NCI-H2107 (cell line): ENCODE data around the gene SPPL2A.
A peak's percentile ranks its signal among the peaks of the same experiment; 100 is the strongest.
"Not testable (repeated sequence)": the region's sequence is repeated elsewhere in the genome, so short reads cannot be mapped to it uniquely, and the experiment has no call there.

Experiments used
- DNase-seq: peaks from one replicate; lab custom pipeline; 2025; lab: John Stamatoyannopoulos, UW

Gene SPPL2A, protein sequence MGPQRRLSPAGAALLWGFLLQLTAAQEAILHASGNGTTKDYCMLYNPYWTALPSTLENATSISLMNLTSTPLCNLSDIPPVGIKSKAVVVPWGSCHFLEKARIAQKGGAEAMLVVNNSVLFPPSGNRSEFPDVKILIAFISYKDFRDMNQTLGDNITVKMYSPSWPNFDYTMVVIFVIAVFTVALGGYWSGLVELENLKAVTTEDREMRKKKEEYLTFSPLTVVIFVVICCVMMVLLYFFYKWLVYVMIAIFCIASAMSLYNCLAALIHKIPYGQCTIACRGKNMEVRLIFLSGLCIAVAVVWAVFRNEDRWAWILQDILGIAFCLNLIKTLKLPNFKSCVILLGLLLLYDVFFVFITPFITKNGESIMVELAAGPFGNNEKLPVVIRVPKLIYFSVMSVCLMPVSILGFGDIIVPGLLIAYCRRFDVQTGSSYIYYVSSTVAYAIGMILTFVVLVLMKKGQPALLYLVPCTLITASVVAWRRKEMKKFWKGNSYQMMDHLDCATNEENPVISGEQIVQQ

DNA sequence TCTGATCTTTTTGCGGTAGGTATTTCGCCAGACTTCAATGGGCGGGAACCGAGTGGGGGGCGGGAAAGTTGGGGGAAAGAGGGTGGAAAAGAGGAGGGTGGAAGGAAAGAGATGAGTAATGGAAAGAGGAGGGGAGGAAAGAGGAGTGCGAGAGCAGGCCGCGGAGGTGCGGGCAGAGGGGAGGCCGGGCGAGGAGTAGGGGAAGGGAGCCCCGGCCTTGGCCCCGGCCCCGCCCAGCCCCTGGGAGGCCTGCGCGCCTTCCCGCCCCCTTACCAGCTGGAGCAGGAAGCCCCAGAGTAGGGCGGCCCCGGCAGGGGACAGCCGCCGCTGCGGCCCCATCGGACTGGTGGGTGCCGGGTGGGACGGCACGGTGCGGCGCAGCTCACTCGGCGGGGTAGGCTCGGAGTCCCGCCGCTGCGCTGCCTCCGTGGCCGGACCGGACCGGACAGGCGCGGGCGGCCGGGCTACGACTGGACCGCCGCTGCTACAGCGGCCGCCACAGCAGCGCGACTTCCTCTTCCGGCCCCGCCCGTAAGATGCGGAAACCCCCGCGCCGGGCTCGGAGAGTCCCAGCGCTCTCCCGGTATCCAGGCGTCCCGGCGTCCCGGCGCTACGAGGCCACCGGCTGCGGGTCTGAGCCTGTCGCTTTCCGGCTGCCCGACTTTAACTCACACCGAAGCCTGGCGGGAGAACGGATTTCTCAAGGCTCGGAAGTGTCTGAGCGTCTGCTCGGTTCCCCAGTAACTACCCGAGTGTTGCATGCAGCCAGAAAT, at the start of gene SPPL2A:
Gene SPPL2A (minus strand): TSS at position 512 of the 773 bp plus-strand sequence. CDS start 173 bp downstream, at position 339.
- peak; percentile 5 for DNase-seq

DNA sequence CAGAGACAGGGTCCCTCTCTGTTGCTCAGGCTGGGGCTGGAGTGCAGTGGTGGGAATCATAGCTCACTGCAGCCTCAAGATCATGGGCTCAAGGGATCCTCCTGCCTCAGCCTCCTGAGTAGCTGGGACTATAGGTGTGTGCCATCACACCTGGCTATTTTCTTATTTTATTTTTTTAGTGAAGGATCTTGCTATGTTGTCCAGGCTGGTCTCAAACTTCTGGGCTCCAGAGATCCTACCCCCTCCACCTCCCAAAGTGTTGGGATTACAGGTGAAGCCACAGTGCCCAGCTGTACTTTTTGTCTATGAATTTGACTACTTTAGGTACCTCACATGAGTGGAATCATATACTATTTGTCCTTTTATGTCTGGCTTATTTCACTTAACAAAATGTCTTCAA, 49.1 kb upstream of the SPPL2A start:
- no peak for DNase-seq

DNA sequence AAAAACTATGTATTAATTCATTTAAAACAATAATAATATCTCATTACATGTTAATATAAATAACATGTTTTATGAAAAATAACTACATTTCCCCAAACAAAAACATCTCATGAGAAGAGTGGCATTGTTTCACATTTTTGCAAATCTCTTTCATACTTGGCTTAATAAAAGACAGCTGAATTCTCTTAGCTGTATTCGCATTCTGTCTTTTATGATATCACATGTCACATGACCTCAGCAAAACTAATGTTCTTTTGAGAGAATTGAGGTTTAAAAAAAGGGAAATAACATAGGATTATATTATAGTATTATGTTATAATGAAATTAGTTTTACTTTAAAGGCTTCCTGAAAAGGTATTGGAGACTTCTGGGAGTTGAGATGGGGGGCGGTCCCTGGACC, 48.4 kb upstream of the SPPL2A start:
- no peak for DNase-seq

DNA sequence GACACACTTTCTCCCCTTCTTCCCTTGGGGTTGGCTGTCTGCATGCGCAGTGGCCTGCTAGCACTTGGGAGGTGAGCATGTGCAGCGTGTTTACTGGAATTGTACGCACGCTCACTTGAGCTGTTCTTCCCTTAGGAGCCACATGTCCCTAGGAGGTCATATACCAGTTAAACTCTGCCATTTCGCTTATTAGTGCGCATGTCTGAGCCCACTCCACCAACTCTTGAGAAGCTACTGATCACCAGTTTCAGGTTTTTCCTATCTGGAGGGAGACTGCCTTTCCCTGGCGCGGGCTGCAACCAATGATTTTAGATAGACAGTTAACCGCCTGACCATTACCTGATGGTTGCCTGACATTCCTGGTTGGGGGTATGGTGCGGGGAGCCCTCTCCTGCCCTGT, 47.6 kb upstream of the SPPL2A start:
- no peak for DNase-seq

DNA sequence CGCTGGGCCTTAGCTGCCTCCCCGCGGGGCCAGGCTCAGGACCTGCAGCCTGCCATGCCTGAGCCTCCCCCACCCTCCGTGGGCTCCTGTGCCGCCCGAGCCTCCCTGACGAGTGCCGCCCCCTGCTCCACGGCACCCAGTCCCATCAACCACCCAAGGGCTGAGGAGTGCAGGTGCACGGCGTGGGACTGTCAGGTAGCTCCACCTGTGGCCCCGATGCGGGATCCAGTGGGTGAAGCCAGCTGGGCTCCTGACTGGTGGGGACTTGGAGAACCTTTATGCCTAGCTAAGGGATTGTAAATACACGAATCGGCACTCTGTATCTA, 46.6 kb upstream of the SPPL2A start:
- DNase-seq: not testable (repeated sequence)

DNA sequence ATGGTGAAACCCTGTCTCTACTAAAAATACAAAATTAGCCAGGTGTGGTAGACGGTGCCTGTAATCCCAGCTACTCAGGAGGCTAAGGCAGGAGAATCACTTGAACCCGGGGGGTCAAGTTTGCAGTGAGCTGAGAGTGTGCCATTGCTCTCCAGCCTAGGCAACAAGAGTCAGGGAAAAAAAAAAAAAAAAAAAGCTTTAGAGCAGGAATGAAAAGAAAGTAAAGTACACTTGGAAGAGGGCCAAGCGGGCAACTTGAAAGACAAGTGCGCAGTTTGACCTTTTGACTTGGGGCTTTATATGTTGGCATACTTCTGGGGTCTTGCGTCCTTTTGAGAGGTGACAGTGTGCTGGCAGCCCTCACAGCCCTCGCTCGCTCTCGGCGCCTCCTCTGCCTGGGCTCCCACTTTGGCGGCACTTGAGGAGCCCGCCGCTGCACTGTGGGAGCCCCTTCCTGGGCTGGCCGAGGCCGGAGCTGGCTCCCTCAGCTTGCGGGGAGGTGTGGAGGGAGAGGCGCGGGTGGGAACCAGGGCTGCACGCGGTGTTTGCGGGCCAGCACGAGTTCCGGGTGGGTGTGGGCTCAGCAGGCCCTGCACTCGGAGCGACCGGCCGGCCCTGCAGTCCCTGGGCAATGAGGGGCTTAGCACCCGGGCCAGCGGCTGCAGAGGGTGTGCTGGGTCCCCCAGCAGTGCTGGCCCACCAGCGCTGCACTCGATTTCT, 46.1 kb upstream of the SPPL2A start:
- DNase-seq: not testable (repeated sequence)

DNA sequence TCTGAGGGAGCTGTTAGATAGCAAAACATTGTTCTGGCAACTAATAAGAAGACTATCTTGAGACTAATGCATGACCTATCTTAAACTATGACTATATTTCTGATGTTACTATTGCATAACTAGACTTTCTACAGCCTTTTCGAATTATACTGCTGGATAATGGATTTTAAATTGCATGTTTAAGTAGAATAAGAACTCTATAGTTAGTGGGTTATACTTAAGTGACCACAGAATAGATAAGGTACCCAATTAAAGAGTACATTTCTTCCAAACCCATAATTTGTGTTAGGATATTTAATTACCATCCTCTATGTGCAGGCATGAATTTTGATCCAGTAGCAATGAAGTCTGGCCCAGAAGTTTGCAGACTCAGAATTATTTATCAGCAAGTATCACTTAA, 44.6 kb upstream of the SPPL2A start:
- DNase-seq: no peak

DNA sequence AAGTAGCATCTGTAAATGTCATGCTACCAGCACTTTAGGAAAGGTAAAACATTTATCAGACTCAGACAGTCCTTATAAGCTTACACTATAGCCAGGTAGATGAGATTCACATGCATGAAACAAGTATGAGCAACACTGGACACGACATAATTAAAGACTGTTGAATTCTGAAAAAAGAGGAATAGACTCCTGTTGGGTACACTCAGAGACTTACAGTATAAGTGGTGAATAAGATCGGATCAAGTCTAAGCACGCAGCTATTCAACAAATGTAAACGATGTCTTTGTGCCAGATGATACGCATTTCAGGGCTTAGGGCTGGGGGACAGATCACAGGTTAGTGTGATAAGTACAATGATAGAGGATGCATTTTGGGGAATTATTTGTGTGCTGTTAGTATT, 43.2 kb upstream of the SPPL2A start:
- no peak for DNase-seq

DNA sequence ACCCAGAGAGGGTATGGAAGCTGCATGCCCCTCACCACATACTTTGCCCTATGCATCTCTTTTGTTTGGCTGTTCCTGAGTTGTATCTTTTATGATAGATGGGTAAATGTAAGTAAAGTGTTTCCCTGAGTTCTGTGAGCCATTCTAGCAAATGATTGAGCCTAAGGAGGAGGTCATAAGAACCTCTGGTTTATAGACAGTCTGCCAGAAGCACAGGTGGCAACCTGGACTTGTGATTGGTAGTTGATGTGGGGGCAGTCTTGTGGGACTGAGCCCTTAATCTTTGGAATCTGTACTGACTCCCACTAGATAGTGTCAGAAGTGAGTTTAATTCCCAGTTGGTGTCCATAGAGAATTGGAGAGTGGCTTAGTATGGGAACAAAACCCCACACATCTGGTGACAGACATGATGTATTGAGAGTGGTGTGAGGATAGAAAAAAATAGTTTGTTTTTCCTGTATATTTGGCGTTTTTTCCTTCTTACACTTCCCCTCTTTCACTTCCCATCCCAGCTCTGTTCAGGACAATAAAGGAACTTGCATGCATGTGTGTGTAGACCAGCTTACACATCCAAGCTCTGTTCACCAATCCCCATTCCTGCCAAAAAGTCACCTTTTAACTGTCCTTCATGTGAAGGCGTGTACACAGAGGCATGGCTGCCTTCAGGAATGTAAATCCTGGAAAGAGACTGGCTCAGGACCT, 38.1 kb upstream of the SPPL2A start:
- no peak for DNase-seq

DNA sequence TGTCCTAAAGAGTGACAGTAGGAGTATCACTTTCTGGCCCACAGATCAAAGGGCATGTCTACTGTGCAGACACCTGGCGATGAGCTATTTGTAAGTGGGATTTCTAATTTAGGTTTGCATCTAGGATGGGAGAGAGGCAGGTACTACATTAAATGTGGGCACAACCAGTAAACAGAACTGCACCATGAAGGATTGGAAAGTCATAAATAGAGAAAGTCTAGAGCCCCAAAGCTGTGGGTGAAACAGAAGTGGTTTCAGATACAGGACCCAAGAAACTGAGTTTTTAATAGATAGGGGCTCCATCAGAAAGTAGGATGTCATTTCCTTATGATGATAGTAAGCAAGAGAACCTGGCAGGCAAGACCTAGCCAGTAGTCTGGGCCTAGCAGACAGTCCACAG, 35.2 kb upstream of the SPPL2A start:
- no peak for DNase-seq

DNA sequence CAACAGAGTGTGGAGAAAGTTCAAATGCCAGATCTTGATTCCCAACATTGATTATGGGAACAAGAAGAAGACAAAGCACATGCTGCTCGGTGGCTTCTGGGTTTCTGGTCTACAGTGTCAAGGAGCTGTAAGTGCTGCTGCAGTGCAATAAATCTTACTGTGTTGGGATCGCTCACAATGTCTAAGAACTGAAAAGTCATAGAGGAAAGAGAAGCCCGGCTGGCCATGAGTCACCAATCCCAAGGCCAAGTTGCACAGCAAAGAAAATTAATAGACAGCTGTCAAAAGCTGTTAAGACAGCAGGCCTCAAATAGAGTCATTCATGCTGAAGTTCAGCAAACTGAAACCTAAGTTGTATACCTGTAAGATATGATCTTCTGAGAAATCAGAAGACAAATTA, 33.2 kb upstream of the SPPL2A start:
- no peak for DNase-seq

DNA sequence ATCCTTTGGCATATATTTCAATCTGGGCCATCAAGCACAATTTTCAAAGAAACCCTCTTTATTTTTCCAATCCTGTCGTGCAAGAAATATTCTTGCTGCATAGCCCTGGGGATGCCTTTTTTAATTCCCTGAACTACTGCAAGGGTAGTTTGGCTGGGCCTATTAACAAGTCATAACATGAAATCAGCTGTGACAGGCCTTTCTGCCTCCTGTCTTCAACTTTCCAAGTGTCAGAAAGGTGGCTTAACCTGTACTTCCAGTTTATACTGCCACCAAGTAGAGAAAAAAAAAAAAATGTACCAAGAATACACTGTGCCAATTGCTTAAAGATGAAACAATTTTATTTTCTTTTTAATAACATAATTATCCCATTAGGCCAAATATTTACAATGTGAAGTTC, 32.4 kb upstream of the SPPL2A start:
- no peak for DNase-seq

DNA sequence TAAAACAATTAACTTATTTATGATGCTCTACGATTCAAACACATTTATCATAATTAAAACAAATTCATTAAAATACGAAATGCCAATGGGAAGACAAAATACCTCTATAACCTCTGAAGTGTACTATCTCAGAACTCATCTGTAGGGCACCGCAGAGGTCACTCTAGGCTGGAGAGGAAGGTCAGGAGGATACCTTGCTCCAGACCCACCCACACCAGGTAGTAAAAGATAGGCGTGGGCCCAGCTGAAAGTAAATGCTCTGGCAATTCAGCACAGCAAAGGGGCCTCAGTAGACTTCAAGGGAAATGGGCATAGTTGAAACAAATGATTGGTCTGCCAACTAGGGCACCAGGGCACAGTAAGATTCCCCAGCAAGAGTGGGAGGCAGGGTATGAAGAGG, 26.0 kb upstream of the SPPL2A start:
- DNase-seq: no peak

DNA sequence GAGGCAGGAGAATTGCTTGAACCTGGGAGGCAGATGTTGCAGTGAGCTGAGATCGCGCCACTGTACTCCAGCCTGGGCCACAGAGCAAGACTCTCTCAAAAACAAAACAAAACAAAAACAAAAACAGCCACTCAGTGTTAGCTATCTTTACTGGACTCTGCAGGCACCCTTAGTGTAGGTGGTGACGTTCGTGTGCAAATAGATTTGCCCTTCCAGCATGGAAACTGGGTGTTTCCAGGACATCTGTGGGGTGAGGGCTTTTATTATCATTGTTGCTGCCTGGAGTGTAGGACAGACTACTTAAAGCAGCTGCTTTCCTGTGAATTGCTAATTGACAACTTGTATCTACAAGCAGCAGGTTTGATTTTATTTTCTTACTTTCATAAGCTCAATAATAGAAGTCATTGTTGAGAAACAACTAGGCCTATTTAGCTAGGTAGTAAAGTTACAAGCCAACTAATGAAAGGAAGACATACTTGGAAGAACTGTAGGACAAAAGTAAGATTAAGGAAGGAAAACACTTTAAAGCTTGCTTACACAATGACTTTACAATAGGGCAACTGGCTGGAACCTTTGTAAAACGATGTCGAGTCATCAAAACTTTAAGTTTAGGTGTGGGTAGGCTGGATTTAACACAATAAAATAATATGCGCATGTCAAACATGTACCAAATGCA, 25.4 kb upstream of the SPPL2A start:
- no peak for DNase-seq

DNA sequence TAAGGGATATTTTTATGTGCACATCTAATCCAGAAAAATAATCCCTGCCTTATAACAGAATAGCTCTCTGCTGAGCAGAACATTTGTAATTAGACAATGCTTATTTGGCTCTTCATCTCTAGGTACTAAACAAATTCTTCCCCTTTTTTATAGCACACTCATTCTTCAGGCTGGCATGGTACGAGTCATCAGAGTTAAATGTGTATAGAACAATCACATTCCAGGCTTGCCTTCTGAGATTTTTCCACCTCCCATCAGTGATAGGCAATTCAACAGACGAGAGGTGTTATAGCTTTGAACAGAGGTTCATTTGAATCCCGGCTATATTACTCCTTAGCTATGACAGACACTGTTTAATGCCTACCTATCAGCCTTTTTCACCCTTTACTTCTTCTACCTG, 21.4 kb upstream of the SPPL2A start:
- DNase-seq: no peak

DNA sequence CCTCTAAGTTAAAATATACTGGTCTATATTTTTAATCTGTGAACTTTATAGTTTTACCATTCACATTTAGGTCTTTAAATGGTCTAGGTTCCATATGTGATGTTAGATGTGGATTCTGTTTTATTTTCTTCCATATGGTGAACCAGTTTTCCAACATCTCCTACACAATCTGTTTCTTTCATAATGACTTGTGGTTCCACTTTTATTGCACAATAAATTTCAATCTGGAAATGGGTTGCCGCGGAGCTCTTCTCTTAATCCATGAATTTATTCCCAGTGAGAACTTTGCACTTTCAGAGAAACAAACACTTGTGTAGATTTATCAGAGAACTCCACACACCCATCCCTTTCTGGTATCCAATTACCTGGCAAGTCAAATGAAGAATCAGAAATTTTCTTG, 20.9 kb upstream of the SPPL2A start:
- DNase-seq: no peak

DNA sequence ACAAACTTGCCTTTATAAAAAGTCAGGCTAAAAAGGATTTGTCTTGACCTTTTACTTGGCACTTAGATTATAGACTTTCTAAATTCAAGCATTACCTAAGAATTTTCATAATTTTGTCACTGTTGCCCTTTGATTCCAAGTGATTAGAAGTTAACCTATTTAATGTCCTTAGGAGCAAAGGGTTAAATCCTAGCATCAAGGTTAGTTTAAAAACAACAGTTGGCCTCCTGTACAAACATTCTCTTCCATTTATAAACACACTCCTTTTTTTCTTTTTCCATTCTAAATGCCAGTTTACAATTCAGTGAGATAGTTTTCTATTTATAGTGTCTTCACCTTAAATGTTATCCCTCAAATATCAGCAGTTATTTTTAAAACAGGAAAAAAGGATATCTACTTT, 18.4 kb upstream of the SPPL2A start:
- no peak for DNase-seq

DNA sequence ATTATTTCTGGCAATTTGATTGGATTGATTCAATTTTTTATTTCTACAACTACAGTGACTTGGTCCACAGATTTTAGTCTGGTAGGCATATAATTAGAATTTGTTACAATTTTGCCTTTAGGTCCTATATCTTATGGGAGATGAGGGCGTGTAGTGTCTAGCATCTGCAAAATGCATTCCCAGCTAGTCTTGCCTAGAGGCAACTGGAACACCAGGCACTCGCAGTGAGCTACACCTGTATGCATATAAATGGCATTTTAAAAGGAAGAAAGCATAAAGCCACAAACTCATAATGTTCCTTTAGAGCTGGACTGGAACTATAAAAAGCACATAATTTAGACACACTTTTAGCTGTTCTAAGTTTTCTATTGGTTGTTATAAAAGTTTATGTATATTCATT, 17.9 kb upstream of the SPPL2A start:
- no peak for DNase-seq

DNA sequence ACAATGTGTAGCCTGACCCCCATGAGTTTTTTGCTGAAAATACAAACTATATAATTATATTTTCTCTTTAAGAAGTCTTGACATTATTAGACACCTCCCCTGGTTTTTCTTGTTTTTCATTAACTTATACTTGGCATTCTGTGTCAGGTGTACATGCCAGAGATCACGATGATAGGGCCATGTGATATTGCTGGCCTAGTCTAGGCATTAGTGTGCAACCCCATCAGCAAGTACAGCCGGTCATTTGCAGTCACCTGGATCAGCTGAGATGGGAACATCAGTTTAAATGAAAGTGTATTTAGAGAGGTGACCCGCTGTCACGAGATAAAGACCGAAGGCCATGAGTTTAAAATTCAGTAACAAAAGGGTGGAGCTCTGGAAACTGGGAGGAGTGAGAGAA, 12.6 kb upstream of the SPPL2A start:
- DNase-seq: no peak

DNA sequence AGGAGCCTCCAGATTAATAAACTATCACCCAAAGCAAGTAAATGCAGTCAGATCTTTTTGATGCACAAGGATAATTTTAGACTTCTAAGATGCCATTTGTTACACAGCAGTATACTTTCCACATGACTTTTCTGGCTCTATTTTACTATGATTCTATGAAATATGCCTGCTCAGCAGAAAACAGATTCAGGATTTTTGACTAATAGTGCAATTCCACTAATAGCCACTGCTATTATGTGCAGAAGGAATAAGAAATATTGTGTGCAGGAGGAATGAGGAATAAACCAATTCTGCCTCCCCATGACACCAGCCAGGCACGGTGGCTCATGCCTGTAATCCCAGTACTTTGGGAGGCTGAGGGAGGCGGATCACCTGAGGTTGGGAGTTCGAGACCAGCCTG, 11.5 kb upstream of the SPPL2A start:
- no peak for DNase-seq

DNA sequence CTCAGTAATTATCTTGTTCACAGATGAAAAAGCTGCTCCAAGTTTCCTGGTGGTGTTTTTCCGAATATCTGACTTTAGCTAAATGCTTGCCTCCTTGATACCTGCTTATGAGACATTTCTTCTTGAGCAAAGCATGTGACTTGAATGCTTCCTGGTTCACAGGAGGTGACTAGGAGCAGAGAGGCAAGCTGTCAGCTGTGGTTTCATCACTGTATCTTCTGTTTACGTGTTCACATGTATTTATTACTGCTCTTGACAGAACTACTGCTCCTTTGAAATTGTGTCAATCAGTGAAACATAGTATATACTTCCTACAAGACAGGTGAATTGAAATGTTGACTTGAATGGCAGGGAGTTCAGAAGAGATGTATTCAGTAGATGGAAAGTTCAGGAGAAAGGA, 8.9 kb upstream of the SPPL2A start:
- no peak for DNase-seq

DNA sequence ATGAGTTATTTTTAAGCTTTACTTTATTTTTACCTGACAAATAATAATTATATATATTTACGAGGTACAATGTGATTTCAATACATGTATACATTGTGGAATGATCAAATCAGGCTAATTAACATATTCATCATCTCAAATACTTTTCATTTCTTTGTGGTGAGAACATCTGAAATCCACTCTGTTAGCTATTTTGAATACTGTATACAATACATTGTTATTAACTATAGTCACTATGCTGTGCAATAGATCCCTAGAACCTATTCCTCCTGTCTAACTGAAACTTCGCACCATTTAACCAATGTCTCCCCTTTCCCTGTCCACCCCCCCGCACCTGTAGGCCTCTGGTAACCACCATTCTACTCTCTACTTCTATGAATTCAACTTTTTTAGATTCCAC, 7.9 kb upstream of the SPPL2A start:
- no peak for DNase-seq
